BLaER1 (cell line): ENCODE results near the gene ALDH3B2.
"Not testable (repeated sequence)": the region's sequence is repeated elsewhere in the genome, so short reads cannot be mapped to it uniquely, and the experiment has no call there.

Source experiments
- H3K27ac ChIP-seq: shearing (Covaris generic); formaldehyde crosslinking; 2 replicates; pipeline ENCODE4 v1.8.1; 2022
- H3K27me3 ChIP-seq: shearing (Covaris generic); formaldehyde crosslinking; 2 replicates; pipeline ENCODE4 v1.8.1; 2022
- H3K36me3 ChIP-seq: shearing (Covaris generic); formaldehyde crosslinking; 2 replicates; pipeline ENCODE4 v1.8.1; 2022
- H3K4me1 ChIP-seq: shearing (Covaris generic); formaldehyde crosslinking; 2 replicates; pipeline ENCODE4 v1.8.1; 2022
- H3K4me2 ChIP-seq: shearing (Covaris generic); formaldehyde crosslinking; 2 replicates; pipeline ENCODE4 v1.8.1; 2022
- H3K4me3 ChIP-seq: shearing (Covaris generic); formaldehyde crosslinking; 2 replicates; pipeline ENCODE4 v1.8.1; 2022
- H3K9ac ChIP-seq: shearing (Covaris generic); formaldehyde crosslinking; 2 replicates; pipeline ENCODE4 v1.8.1; 2022
- H3K9me3 ChIP-seq: shearing (Covaris generic); formaldehyde crosslinking; 2 replicates; pipeline ENCODE4 v1.8.1; 2022
- H4K20me1 ChIP-seq: shearing (Covaris generic); formaldehyde crosslinking; 2 replicates; pipeline ENCODE4 v1.8.1; 2022
- Cebpa-rat ChIP-seq: shearing (Covaris generic); IDR thresholded peaks from 2 replicates; pipeline ENCODE4 v1.8.1; 2022

Gene ALDH3B2

GRCh38 chr11:67620621-67621020 lies 53.8 kb downstream of the ALDH3B2 start:
- not testable (repeated sequence) for H3K9ac ChIP-seq, H3K27ac ChIP-seq, H3K4me3 ChIP-seq

DNA sequence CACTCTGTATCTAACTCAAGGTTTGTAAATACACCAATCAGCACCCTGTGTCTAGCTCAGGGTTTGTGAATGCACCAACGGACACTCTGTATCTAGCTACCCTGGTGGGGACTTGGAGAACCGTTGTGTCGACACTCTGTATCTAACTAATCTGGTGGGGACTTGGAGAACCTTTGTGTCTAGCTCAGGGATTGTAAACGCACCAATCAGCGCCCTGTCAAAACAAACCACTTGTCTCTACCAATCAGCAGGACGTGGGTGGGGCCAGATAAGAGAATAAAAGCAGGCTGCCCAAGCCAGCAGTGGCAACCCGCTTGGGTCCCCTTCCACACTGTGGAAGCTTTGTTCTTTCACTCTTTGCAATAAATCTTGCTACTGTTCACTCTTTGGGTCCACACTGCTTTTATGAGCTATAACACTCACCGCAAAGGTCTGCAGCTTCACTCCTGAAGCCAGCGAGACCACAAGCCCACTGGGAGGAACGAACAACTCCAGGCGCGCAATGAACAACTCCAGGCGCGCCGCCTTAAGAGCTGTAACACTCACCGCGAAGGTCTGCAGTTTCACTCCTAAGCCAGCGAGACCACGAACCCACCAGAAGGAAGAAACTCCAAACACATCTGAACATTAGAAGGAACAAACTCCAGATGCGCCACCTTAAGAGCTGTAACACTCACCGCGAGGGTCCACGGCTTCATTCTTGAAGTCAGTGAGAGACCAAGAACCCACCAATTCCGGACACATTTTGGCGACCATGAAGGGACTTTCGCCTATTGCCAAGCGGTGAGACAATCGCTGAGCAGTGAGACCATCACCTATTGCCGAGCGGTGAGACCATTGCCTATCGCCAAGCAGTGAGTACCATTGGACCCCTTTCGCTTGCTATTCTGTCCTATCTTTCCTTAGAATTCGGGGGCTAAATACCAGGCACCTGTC lies 54.5 kb downstream of the ALDH3B2 start:
- H3K4me3 ChIP-seq, H3K4me2 ChIP-seq, H3K27ac ChIP-seq: not testable (repeated sequence)

More at GRCh38 chr11:67620621-67621020, 53.8 kb downstream of the ALDH3B2 start:
- not testable (repeated sequence) for H3K36me3 ChIP-seq, H3K4me2 ChIP-seq, H3K9me3 ChIP-seq, H4K20me1 ChIP-seq, H3K27me3 ChIP-seq
- peaks cover 31% of the 10 kb centered on the region for H3K4me1 ChIP-seq

DNA sequence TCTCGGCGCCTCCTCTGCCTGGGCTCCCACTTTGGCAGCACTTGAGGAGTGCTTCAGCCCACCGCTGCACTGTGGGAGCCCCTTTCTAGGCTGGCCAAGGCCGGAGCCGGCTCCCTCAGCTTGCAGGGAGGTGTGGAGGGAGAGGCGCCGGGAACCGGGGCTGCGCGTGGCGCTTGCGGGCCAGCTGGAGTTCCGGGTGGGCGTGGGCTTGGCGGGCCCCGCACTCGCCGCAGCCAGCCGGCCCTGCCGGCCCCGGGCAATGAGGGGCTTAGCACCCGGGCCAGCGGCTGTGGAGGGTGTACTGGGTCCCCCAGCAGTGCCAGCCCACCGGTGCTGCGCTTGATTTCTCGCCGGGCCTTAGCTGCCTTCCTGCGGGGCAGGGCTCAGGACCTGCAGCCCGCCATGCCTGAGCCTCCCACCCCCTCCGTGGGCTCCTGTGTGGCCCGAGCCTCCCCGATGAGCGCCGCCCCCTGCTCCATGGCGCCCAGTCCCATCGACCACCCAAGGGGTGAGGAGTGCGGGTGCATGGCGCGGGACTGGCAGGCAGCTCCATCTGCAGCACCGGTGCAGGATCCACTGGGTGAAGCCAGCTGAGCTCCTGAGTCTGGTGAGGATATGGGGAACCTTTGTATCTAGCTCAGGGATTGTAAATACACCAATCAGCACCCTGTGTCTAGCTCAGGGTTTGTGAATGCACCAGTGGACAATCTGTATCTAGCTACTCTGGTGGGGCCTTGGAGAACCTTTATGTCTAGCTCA lies 55.3 kb downstream of the ALDH3B2 start:
- H3K4me1 ChIP-seq: peaks cover 31% of the 10 kb centered on the region
- not testable (repeated sequence) for H3K27ac ChIP-seq, H3K4me3 ChIP-seq, H3K9me3 ChIP-seq, H3K4me2 ChIP-seq, H3K9ac ChIP-seq, H4K20me1 ChIP-seq, H3K27me3 ChIP-seq, H3K36me3 ChIP-seq

More for the DNA sequence above, 54.5 kb downstream of the ALDH3B2 start:
- H3K9me3 ChIP-seq, H3K27me3 ChIP-seq, H3K9ac ChIP-seq, H4K20me1 ChIP-seq, H3K36me3 ChIP-seq: not testable (repeated sequence)
- peaks cover 31% of the 10 kb centered on the region for H3K4me1 ChIP-seq

DNA sequence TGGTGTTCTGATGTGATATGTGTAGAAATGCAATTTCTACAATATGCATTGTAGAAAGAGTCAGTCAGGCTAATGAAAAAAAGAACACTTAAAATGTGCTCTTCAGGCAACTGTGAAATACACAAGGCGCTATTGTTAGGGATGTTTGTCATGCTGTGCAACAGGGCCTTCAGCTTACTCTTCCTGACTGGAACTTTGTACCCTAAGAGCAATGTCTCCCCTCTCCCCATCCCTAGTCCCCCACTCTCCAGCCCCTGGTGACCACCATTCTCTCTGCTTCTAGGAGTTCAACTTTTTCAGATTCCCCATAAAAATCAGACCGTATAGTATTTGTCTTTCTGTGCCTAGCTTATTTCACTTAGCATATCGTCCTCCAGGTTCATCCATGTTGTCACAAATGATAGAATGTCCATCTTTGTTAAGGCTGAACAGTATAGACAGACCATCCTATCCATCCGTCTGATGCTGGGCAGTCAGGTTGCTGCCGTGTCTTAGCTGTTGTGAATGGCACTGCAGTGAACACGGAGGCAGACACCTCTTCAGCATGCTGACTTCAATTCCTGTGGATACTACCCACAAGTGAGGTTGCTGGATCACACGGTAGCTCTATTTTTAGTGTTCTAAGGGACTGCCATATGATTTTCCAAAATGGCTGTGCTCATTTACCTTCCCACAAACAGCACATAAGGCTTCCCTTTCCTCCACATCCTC lies 57.0 kb downstream of the ALDH3B2 start:
- no peak for TF ChIP-seq Cebpa-rat
- no peak overlapping the region for H3K9ac ChIP-seq
- peaks cover 11% of the 10 kb centered on the region for H3K36me3 ChIP-seq
- H3K4me1 ChIP-seq: peaks cover 45% of the 10 kb centered on the region
- H3K27me3 ChIP-seq: no peaks in the 10 kb centered on the region
- no peak overlapping the region for H3K4me2 ChIP-seq
- H3K4me3 ChIP-seq: no peak overlapping the region
- H3K9me3 ChIP-seq: no peaks in the 10 kb centered on the region
- H4K20me1 ChIP-seq: no peaks in the 10 kb centered on the region
- no peak overlapping the region for H3K27ac ChIP-seq

DNA sequence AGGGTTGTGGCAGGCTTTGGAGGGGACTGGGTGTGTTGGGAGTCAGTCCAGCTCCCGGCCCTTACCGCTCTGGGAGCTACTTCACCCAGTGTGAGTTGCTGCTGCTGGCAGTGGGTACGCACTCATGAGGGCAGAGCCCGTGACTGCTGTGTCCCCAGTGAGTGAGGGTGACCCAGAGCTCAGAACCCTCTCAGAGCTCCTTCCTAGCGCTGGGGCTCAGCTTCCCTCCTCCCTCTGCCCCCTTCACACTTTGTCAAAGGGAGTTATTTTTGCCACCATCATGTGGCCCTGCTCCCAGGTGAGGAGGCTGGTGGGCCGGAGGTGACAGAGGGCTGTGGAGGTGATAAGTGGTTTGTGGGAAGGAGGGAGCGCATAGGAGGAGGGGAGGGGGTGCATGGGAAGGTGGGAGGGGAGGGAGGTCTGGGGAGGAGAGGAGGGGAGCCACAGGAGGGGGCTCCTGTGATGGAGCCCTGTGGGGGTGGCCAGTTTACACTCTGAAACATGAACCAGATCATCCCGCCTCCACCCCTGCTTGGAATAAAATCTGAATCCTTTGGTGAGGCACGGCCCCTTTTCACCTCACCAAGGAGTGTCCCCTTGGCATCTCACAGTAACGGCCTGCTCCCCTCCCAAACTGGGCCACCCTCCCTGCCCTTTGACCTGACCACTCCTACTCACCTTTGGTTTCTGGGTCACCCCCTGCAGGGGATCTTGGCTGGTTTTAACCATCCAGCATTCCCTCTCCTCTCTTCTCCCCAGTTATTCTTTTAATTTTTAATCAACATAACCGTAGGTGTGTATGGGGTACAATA lies 57.8 kb downstream of the ALDH3B2 start:
- Histone ChIP-seq H3K36me3 (peaks cover 19% of the 10 kb centered on the region), H3K27ac (peak overlapping the region; percentile 62), H3K9ac (peak overlapping the region; percentile 45; the same call in 1 of the 2 replicates)

GRCh38 chr11:67615728-67616430 lies 58.5 kb downstream of the ALDH3B2 start:
- Histone ChIP-seq H3K27me3 (no peaks in the 10 kb centered on the region), H3K27ac (peak overlapping the region; percentile 62), H3K36me3 (peaks cover 26% of the 10 kb centered on the region), H3K9ac (peak overlapping the region; percentile 45; the same call in 1 of the 2 replicates), H3K4me3 (no peak overlapping the region), H3K4me1 (peaks cover 52% of the 10 kb centered on the region), H3K4me2 (peak overlapping the region; percentile 97), H4K20me1 (no peaks in the 10 kb centered on the region), H3K9me3 (no peaks in the 10 kb centered on the region)
- no peak for TF ChIP-seq Cebpa-rat

More for the DNA sequence above, 57.8 kb downstream of the ALDH3B2 start:
- no peak for TF ChIP-seq Cebpa-rat
- Histone ChIP-seq H3K27me3 (no peaks in the 10 kb centered on the region), H3K4me1 (peaks cover 47% of the 10 kb centered on the region), H3K4me2 (peak overlapping the region; percentile 97), H3K4me3 (no peak overlapping the region), H4K20me1 (no peaks in the 10 kb centered on the region), H3K9me3 (no peaks in the 10 kb centered on the region)

- H3K9ac ChIP-seq: peak overlapping the region; percentile 78
- no peaks in the 10 kb centered on the region for H3K27me3 ChIP-seq
- TF ChIP-seq Cebpa-rat: no peak
- peak overlapping the region; percentile 94 for H3K27ac ChIP-seq
- peaks cover 35% of the 10 kb centered on the region for H3K36me3 ChIP-seq
- peaks cover 52% of the 10 kb centered on the region for H3K4me1 ChIP-seq
- H3K9me3 ChIP-seq: no peaks in the 10 kb centered on the region
- H4K20me1 ChIP-seq: no peaks in the 10 kb centered on the region
- H3K4me2 ChIP-seq: peak overlapping the region; percentile 97
- H3K4me3 ChIP-seq: peak overlapping the region; percentile 53
These were observed 59.4 kb downstream of the ALDH3B2 start for GRCh38 chr11:67614730-67615714.
